Fibroblast of pulmonary artery (primary cell): ENCODE data around the gene DMD.
A peak's percentile ranks its signal among the peaks of the same experiment; 100 is the strongest.

Experiments used
- DNase-seq: peaks from one replicate; pipeline ENCODE4 v3.0.0-alpha.2; 2010; ENCODE audit warnings: low read depth
- H3K4me3 ChIP-seq: replicated peaks from 2 replicates; pipeline ENCODE4 v1.5.1; 2011; ENCODE audit warnings: low read depth, mild to moderate bottlenecking, control low read depth, low read length, moderate library complexity
- TF ChIP-seq, protein P1 (sequence below): IDR thresholded peaks from 2 replicates; pipeline ENCODE4 v1.5.1; 2011; ENCODE audit warnings: mild to moderate bottlenecking, control low read depth, low read length, inconsistent platforms; ENCODE audit errors: missing control alignments

The DMD gene

DNA sequence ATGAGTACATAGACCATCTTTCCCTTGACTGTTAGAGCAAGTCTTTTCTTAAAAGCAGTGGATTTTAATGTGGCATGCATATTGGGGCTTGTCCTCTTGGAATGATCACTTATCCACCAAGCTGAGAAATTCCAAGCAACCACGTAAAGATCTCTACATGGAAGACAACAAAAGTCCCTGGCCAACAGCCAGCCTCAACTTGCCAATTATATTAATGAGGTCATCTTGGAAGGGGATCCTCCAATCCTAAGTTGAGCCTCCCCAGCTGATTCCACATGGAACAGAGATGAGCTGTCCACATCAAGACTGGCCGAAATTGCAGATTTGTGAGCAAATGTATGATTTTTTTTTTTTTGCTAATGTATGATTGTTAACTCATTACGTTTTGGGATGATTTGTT, 2118.9 kb downstream of the DMD start:
- peak; percentile 11 for DNase-seq
- TF ChIP-seq, protein P1, sequence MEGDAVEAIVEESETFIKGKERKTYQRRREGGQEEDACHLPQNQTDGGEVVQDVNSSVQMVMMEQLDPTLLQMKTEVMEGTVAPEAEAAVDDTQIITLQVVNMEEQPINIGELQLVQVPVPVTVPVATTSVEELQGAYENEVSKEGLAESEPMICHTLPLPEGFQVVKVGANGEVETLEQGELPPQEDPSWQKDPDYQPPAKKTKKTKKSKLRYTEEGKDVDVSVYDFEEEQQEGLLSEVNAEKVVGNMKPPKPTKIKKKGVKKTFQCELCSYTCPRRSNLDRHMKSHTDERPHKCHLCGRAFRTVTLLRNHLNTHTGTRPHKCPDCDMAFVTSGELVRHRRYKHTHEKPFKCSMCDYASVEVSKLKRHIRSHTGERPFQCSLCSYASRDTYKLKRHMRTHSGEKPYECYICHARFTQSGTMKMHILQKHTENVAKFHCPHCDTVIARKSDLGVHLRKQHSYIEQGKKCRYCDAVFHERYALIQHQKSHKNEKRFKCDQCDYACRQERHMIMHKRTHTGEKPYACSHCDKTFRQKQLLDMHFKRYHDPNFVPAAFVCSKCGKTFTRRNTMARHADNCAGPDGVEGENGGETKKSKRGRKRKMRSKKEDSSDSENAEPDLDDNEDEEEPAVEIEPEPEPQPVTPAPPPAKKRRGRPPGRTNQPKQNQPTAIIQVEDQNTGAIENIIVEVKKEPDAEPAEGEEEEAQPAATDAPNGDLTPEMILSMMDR, result no peak
- no peak overlapping the region for H3K4me3 ChIP-seq

DNA sequence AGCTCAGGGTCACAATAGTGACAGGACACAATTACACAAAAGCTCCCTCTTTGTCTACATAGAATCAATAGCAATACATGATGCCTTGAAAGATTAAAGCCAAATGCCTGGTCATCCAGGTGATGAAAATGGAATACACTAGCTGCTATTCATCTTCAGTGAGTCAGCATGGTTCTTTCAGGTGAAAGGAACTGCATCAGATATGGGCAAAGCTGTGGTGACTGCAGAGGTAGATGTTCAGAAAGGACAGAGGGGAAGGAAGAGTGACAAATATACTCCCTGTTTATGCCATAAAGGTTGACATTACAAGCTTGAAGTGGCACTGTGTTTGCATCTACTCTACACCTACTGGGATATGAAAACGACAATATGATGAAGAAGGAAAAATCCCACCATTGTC, 2119.5 kb downstream of the DMD start:
- TF ChIP-seq, protein P1, result no peak
- no peak for DNase-seq
- H3K4me3 ChIP-seq, result no peak overlapping the region

DNA sequence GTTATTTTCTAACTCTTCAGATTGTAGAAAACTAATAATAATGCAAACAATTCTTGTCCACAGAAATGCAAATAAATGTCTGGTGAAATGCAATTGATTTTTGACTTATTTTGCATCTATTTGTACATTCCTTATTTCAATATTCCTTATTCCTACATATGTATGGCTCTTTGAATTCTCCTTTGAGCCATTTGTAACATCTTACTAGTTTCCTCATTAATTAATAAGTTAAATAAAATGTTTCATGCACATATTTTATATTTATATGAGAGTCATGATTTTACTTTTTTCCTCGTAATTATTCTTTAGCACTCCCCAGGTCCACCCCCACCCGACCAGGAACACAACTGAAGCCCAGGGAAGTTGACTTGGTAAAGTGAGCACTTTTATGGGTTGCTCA, 2136.8 kb downstream of the DMD start:
- TF ChIP-seq, protein P1, result no peak
- no peak overlapping the region for H3K4me3 ChIP-seq
- no peak for DNase-seq

DNA sequence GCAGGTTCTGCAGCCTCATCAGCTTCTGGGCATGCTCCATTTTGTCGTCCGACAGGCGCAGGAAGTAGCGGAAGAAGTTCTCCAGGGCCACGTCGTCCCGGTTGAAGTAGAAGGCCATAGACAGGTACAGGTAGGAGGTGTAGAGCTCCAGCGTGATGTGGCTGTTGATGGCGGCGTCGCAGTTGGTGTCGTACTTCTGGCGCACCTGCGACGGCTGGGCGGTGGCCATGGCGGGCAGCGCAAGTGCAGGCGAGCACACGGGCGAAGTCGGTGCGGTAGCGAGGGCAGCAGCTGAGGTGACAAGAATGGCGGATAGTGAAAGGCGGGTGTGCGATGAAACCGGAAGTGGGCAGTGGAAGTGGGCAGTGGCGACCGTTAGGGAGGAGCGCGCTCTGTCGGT, 2139.6 kb downstream of the DMD start, which contains the start of gene FTHL17:
TSS of gene FTHL17 (minus strand) at position 317 of the 400 bp plus-strand sequence. CDS start at position 229, 88 bp downstream.
- H3K4me3 ChIP-seq, result no peak within 1 kb of the TSS

DNA sequence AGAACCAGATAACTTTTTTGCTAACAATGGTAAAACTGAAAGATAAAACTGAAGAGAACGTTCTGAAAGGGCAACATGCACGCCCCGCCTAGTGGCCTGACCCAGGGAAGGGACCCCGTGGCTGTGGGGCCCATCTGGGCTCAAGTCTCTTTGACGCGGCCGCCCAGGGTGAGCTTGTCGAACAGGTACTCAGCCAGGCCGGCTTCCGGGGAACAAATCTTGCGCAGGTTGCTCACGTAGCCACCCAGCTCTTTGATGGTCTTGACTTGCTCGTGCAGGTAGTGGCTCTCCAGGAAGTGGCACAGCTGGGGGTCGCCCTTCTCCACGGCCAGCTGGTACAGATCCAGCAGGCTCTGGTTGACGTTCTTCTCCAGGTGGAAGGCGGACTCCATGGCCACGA, 2140.1 kb downstream of the DMD start:
- TF ChIP-seq, protein P1, result no peak

More for the DNA sequence above, 2139.6 kb downstream of the DMD start, which contains the start of gene FTHL17:
- no peak for DNase-seq
- TF ChIP-seq, protein P1, result no peak

DNA sequence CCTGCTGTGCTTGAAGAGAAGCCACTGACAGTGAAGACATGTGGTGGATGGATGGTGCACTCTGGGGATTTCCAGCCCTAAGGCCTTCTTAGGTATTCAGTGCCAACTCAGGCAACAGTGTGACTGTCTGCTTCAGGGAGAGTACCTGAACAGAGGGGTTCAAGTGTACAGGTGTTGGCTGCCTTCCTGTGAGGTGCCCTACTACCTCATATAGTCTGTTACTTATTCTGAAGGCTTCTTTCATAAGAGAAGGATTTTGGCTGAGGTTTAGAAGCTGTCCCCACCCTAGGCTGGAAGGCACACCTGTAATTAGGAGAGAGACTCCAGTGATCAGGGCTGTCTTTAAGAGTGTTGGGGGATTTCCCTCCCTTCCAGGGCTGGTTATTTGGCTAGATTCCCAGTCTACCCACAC, 2141.3 kb downstream of the DMD start:
- no peak for DNase-seq
- TF ChIP-seq, protein P1, result no peak

More for the DNA sequence above, 2140.1 kb downstream of the DMD start:
- DNase-seq, result no peak
- no peak overlapping the region for H3K4me3 ChIP-seq

More for the DNA sequence above, 2141.3 kb downstream of the DMD start:
- H3K4me3 ChIP-seq, result no peak overlapping the region
